Mesothelial cell of epicardium (in vitro differentiated cells): ENCODE results near the gene ADAMTS9. TPM values are rescaled to one million over a fixed set of nuclear protein-coding genes. Genes with fewer than 3 reads are reported as not detected.

Experiments used
- DNase-seq, 2 experiments: peaks; one replicate each; pipeline ENCODE4 v3.0.0; 2021; ENCODE audit warnings: low spot score in 2 of 2; ENCODE audit not compliant: unreplicated experiment in 2 of 2
- H3K27ac Mint-ChIP-seq: 2 replicates; pipeline ENCODE4 v1.8.0; 2021; ENCODE audit warnings: mixed read lengths
- H3K27me3 Mint-ChIP-seq: 2 replicates; pipeline ENCODE4 v1.8.0; 2021; ENCODE audit warnings: low read depth, mixed read lengths
- H3K36me3 Mint-ChIP-seq: 2 replicates; pipeline ENCODE4 v1.8.0; 2021; ENCODE audit warnings: mixed read lengths
- H3K4me1 Mint-ChIP-seq: 2 replicates; pipeline ENCODE4 v1.8.0; 2021; ENCODE audit warnings: mixed read lengths
- H3K4me3 Mint-ChIP-seq: 2 replicates; pipeline ENCODE4 v1.8.0; 2021; ENCODE audit warnings: mild to moderate bottlenecking, moderate library complexity, mixed read lengths
- H3K9me3 Mint-ChIP-seq: 2 replicates; pipeline ENCODE4 v1.8.0; 2021; ENCODE audit warnings: mixed read lengths
- CTCF ChIP-seq: fragments of 200-600 bp; sonication (generic); IDR thresholded peaks from one replicate; pipeline ENCODE4 v1.5.0; 2021; ENCODE audit warnings: antibody characterized with exemption; ENCODE audit not compliant: unreplicated experiment
- total RNA-seq: library from RNA; stranded (reverse); gene quantifications from 3 replicates; pipeline ENCODE4 v1.2.1, GENCODE V29; 2021

The ADAMTS9 gene
- total RNA-seq, 1 donor from 2014 or later = 127 TPM

GRCh38 chr3:64608741-64609140 lies 79.1 kb downstream of the ADAMTS9 start:
- peaks cover 43% of the 10 kb centered on the region for H3K36me3 Mint-ChIP-seq
- H3K9me3 Mint-ChIP-seq = no peaks in the 10 kb centered on the region
- H3K27ac Mint-ChIP-seq = no peak overlapping the region
- H3K4me1 Mint-ChIP-seq = peaks cover 17% of the 10 kb centered on the region
- DNase-seq = no peak
- no peak for TF ChIP-seq CTCF
- H3K4me3 Mint-ChIP-seq = no peak overlapping the region
- no peaks in the 10 kb centered on the region for H3K27me3 Mint-ChIP-seq

- Mint-ChIP-seq H3K4me3 (no peak overlapping the region), H3K36me3 (peaks cover 55% of the 10 kb centered on the region), H3K27ac (no peak overlapping the region), H3K27me3 (no peaks in the 10 kb centered on the region), H3K9me3 (no peaks in the 10 kb centered on the region), H3K4me1 (peaks cover under 1% of the 10 kb centered on the region)
- TF ChIP-seq CTCF = no peak
- no peak for DNase-seq
Measured at GRCh38 chr3:64607032-64607551, 80.7 kb downstream of the ADAMTS9 start.

- Mint-ChIP-seq H3K36me3 (peaks cover 48% of the 10 kb centered on the region), H3K9me3 (no peaks in the 10 kb centered on the region)
Measured at GRCh38 chr3:64604313-64604712, 83.5 kb downstream of the ADAMTS9 start.

GRCh38 chr3:64601824-64602223 lies 86.0 kb downstream of the ADAMTS9 start:
- Mint-ChIP-seq H3K36me3 (peaks cover 38% of the 10 kb centered on the region), H3K27ac (no peak overlapping the region), H3K27me3 (no peaks in the 10 kb centered on the region), H3K9me3 (no peaks in the 10 kb centered on the region), H3K4me3 (no peak overlapping the region), H3K4me1 (peaks cover 20% of the 10 kb centered on the region)
- no peak for DNase-seq
- TF ChIP-seq CTCF = no peak

More at GRCh38 chr3:64604313-64604712, 83.5 kb downstream of the ADAMTS9 start:
- Mint-ChIP-seq H3K27me3 (no peaks in the 10 kb centered on the region), H3K4me3 (no peak overlapping the region), H3K4me1 (peaks cover 13% of the 10 kb centered on the region), H3K27ac (no peak overlapping the region)
- no peak for TF ChIP-seq CTCF
- DNase-seq = no peak

- H3K27ac Mint-ChIP-seq = peak overlapping the region; percentile 20
- TF ChIP-seq CTCF = no peak
- no peak overlapping the region for H3K4me3 Mint-ChIP-seq
- peaks cover 34% of the 10 kb centered on the region for H3K36me3 Mint-ChIP-seq
- DNase-seq = no peak
- H3K9me3 Mint-ChIP-seq = no peaks in the 10 kb centered on the region
- peaks cover 23% of the 10 kb centered on the region for H3K4me1 Mint-ChIP-seq
- H3K27me3 Mint-ChIP-seq = no peaks in the 10 kb centered on the region
Measured at GRCh38 chr3:64600246-64600950, 87.4 kb downstream of the ADAMTS9 start.
